HG03066 (cell line): ENCODE results near the gene KRT7.

ENCODE experiments used
- ATAC-seq: cut with Tn5 transposase; IDR thresholded peaks from one replicate; pipeline ENCODE4 v1.9.1; 2021; ENCODE audit warnings: low read depth; ENCODE audit not compliant: unreplicated experiment

The KRT7 gene

GRCh38 chr12:52211716-52212585 is 21.1 kb upstream of the KRT7 start:
- no peak for ATAC-seq

GRCh38 chr12:52212701-52213563 is 20.1 kb upstream of the KRT7 start:
- ATAC-seq: no peak

- ATAC-seq: no peak
Measured at GRCh38 chr12:52213564-52214420, 19.3 kb upstream of the KRT7 start.

GRCh38 chr12:52214421-52214802 is 18.6 kb upstream of the KRT7 start:
- ATAC-seq: no peak

GRCh38 chr12:52215587-52216031 is 17.4 kb upstream of the KRT7 start:
- ATAC-seq: no peak

GRCh38 chr12:52216100-52216499 is 16.9 kb upstream of the KRT7 start:
- ATAC-seq: no peak

- no peak for ATAC-seq
Measured at GRCh38 chr12:52216807-52217206, 16.2 kb upstream of the KRT7 start.

GRCh38 chr12:52217223-52217622 is 15.8 kb upstream of the KRT7 start:
- ATAC-seq: no peak

GRCh38 chr12:52218001-52218400 is 15.0 kb upstream of the KRT7 start:
- no peak for ATAC-seq

- no peak for ATAC-seq
Measured at GRCh38 chr12:52220477-52220876, 12.6 kb upstream of the KRT7 start.

- ATAC-seq: no peak
Measured at GRCh38 chr12:52221070-52221781, 11.8 kb upstream of the KRT7 start.

- no peak for ATAC-seq
Measured at GRCh38 chr12:52221912-52222457, 11.1 kb upstream of the KRT7 start.

GRCh38 chr12:52222692-52223091 is 10.4 kb upstream of the KRT7 start:
- ATAC-seq: no peak

- no peak for ATAC-seq
Measured at GRCh38 chr12:52223406-52224039, 9.5 kb upstream of the KRT7 start.

GRCh38 chr12:52224151-52224550 is 8.9 kb upstream of the KRT7 start:
- ATAC-seq: no peak

- no peak for ATAC-seq
Measured at GRCh38 chr12:52225752-52226151, 7.3 kb upstream of the KRT7 start.

- no peak for ATAC-seq
Measured at GRCh38 chr12:52226446-52226845, 6.6 kb upstream of the KRT7 start.

GRCh38 chr12:52227606-52228166 is 5.4 kb upstream of the KRT7 start:
- ATAC-seq: no peak

GRCh38 chr12:52228366-52228765 is 4.7 kb upstream of the KRT7 start:
- ATAC-seq: no peak
